ENCODE data around the gene ZNF730. TPM values are rescaled to one million over a fixed set of nuclear protein-coding genes. Genes with fewer than 3 reads are reported as not detected.

ZNF730 gene
- total RNA-seq: 0.59 and 2.1 TPM in 2 replicates

GRCh38 chr19:23116802-23117571 lies at the start of gene ZNF730:
Gene ZNF730 (plus strand): TSS chr19:23117025. CDS start chr19:23117174, 149 bp downstream.

Other genes starting within 250 kb of the ZNF730 start
- 0.18 TPM in 1 of 2 replicates, not detected in the other for gene ZNF728, start 113.8 kb upstream of the ZNF730 start, total RNA-seq
- 1.8 and 5.9 TPM in 2 replicates for gene ZNF724, start 133.4 kb downstream of the ZNF730 start, total RNA-seq